HG03457 (cell line): ENCODE data around the gene HSD17B8.
"Not testable (repeated sequence)": the region's sequence is repeated elsewhere in the genome, so short reads cannot be mapped to it uniquely, and the experiment has no call there.

ENCODE experiments used
- ATAC-seq: cut with Tn5 transposase; IDR thresholded peaks from one replicate; pipeline ENCODE4 v1.9.1; 2021; ENCODE audit warnings: moderate number of reproducible peaks; ENCODE audit not compliant: unreplicated experiment

Gene HSD17B8

GRCh38 chr6:33205191-33206026 lies 954 bp downstream of the HSD17B8 start:
- ATAC-seq: no peak

- ATAC-seq: no peak
Measured at GRCh38 chr6:33206027-33206863, 1.8 kb downstream of the HSD17B8 start.

DNA sequence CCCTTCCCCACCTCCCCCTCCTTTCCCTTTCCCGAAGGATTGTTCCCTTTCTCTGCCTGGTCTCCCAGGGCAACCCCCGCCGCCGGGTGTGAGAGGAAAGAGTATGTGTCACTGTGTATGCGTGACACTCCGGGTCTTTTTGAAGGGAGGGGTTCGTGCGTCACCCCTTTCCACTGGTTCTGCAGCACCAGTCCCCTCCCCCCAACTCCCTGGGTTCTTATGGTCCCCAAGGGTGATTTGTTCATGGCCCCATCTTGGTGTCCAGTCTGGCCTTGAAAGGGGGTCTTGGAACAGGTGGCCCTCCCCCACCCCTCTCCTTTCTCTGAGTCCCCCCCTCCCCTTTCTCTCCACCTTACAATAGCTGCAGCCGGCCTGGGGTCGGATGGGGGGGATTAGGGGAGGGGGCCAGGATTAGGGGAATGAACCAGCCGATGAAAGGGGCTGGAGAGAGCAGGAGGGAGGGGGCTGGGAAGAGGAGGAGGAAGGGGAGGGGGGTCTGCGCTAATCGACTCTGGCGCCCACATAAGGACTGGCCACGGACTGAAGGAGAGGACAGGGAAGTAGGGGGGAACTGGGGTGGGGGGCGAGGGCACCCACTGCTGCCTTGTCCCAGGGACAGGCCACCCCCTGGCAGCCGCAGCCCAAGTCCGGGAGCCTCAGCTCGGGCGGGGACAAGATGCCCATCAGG lies 2.6 kb downstream of the HSD17B8 start:
- ATAC-seq: no peak

GRCh38 chr6:33207552-33208090 lies 3.2 kb downstream of the HSD17B8 start:
- ATAC-seq: no peak

GRCh38 chr6:33208091-33208967 lies 3.9 kb downstream of the HSD17B8 start, which contains the start of gene RING1:
TSS of gene RING1 (plus strand) at chr6:33208500. CDS start at chr6:33208823, 323 bp downstream.
- no peak for ATAC-seq

GRCh38 chr6:33209856-33210255 lies 5.4 kb downstream of the HSD17B8 start:
- no peak for ATAC-seq

DNA sequence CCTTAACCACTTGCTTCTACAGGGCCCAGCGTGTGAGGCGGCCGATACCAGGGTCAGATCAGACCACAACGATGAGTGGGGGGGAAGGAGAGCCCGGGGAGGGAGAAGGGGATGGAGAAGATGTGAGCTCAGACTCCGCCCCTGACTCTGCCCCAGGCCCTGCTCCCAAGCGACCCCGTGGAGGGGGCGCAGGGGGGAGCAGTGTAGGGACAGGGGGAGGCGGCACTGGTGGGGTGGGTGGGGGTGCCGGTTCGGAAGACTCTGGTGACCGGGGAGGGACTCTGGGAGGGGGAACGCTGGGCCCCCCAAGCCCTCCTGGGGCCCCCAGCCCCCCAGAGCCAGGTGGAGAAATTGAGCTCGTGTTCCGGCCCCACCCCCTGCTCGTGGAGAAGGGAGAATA lies 6.7 kb downstream of the HSD17B8 start:
- ATAC-seq: no peak

GRCh38 chr6:33211666-33212422 lies 7.4 kb downstream of the HSD17B8 start:
- no peak for ATAC-seq

GRCh38 chr6:33212857-33213165 lies 8.4 kb downstream of the HSD17B8 start:
- ATAC-seq: no peak

DNA sequence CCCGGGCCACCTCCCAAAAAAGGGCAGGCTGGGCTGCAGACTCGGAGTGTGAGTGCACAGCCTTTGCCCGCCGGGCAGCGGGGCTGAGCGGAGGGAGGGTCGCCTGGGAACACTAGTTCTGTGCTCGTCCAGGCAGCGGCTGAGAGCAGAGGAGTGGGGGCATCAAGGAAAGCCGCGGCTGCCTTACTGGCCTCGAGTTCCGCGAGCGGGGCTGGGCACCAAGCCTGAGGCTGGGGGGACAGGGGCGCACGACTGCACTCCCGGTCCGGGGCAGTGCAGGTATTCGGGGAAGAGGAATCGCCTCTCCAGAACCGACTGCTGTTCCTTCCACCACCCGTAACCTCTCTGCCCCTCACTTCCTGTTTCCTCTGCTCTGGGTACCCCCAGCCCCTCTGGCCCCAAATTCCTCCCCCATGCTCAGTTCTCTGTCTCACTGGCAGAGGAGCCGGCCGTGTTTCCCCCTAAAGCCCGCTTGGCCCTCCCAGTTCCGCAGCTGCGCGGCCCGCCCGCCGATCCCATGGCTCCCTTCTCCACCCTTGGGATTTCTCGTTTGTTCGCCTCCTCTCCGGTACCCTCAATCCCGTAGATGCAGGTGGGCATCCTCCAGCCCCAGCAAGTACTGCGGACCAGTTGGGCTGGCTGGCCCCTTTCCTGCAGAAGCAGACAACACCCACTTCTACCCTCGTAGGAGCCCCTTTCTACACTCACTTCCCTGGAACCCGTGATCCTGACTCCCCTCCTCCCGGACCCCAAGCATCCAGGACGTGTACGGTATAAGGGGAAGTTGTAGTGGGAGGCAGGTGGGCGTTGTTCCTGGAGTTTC lies 8.9 kb downstream of the HSD17B8 start:
- ATAC-seq: no peak

DNA sequence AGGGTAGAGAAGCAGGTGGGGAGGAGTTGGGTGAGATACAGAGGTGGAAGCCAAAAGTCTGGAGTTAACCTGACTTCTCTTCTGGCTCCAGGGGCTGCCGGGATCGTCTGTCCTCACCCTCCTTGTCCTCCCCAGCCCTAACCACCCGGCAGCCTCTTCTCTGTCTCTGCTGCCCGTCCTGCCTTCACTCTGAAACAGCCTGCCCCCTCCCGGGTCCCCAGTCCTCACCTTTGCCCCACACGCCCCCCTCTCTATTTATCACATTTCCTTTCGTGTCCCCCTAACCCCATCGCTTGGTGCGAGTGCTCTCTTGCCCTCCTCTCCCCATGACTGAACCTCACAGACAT lies 9.5 kb downstream of the HSD17B8 start:
- ATAC-seq: no peak

DNA sequence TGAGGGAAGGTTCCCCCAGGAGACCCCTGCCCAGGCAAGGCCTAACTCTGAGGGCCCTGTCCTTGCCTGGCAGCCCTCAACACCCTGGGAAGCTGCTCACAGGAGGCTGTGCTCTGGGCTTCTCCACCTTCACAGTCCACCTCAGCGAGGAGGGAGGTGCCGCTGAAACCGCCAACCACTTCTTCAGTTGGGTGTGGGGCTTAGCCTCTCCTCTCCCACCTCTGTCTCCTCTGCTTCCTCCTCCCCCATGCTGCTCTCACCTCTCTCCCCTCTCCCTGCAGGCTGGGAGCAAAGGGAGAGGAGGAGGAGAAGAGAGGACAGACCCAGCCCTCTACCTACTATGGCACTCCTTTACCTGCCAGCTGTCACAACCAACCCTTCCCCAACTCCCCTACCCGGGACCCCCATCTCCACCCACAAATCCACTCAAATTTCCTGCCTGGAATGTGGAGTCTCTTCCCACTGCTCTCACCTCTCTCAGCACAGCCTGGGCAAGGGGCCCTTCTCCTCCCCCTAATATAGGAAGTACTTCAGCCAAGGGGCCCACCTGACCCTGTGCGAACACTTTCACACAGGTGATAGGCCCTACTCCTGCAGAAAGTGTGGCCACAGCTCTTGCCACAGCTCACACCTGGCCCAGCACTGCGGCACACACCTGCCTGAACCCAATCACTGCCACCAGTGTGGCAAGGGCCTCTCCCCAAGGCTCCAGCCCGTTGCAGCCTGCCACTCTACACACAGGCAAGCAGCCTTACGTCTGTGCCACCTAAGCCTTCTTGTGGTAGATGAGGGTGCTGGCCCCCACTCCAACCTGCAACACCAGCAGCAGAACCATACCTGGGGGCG lies 11.0 kb downstream of the HSD17B8 start:
- no peak for ATAC-seq

- ATAC-seq: no peak
Measured at GRCh38 chr6:33216117-33216649, 11.7 kb downstream of the HSD17B8 start.

GRCh38 chr6:33217246-33217645 lies 12.8 kb downstream of the HSD17B8 start:
- no peak for ATAC-seq

- ATAC-seq: no peak
Measured at GRCh38 chr6:33217681-33218080, 13.2 kb downstream of the HSD17B8 start.

DNA sequence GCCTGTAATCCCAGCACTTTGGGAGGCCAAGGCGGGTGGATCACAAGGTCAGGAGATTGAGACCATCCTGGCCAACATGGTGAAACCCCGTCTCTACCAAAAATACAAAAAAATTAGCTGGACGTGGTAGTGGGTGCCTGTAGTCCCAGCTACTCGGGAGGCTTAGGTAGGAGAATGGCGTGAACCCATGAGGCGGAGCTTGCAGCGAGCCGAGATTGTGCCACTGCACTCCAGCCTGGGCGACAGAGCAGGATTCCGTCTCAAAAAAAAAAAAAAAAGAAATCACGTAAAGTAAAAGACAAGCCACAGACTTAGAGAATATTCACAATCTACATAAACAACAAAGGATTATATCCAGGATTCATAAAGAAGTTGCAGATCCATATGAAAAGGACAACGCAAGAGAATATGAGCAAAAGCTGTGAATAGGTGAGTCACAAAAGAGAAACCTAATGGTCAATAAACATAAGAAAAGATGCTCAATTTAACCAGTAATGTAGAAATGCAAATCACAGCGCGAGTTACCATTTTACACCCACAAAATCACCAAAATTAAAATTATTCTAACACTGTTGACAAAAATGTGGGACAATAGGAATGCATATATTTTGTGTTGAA lies 22.2 kb downstream of the HSD17B8 start:
- ATAC-seq: not testable (repeated sequence)

- ATAC-seq: no peak
Measured at GRCh38 chr6:33235221-33235634, 30.8 kb downstream of the HSD17B8 start.
